AG09309 (cell line): ENCODE data around the gene LANCL2.

ENCODE experiments used
- DNase-seq: peaks from one replicate; pipeline ENCODE4 v3.0.0-alpha.2; 2010; ENCODE audit warnings: low read depth
- H3K4me3 ChIP-seq: 2 replicates; pipeline ENCODE4 v1.5.1; 2011; ENCODE audit warnings: mild to moderate bottlenecking, low read depth, low read length, moderate library complexity; ENCODE audit not compliant: control insufficient read depth
- CTCF ChIP-seq: IDR thresholded peaks from 2 replicates; pipeline ENCODE4 v1.5.1; 2011; ENCODE audit warnings: mild to moderate bottlenecking, low read depth, low read length, inconsistent platforms; ENCODE audit not compliant: insufficient read depth, control insufficient read depth; ENCODE audit errors: missing control alignments

Gene LANCL2

DNA sequence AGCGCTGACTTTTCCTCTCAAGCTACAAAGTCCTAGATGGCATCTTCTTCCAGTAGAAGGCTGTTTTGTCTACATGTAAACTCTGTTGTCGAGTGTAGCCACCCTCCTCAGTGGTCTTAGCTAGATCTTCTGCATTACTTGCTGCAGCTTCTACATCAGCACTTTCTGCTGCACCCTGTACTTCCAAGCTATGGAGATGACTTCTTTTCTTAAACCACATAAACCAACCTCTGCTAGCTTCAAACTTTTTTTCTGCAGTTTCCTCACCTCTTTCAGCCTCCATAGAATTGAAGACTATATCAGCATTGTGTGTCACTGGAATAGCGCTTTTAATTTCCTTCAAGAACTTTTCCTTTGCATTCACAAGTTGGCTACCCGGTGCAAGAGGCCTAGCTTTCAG, 87.8 kb downstream of the LANCL2 start:
- no peak overlapping the region for H3K4me3 ChIP-seq
- TF ChIP-seq CTCF = no peak
- no peak for DNase-seq

DNA sequence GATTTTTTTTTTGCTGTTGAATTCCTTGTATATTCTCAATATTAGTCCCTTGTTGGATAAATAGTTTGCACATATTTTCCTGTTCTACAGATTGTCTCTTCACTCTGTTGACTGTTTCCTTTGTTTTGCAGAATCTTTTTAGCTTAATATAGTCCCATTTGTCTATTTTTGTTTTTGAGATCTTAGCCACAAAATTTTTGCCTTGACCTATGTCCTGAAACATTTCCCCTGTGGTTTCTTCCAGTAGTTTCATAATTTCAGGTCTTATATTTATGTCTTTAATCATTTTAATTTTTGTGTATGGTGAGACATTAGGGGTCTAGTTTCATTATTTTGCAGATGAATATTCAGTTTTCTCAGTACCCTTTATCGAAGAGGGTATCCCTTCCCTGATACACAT, 92.7 kb downstream of the LANCL2 start:
- no peak for DNase-seq
- no peak for TF ChIP-seq CTCF
- H3K4me3 ChIP-seq = no peak overlapping the region

DNA sequence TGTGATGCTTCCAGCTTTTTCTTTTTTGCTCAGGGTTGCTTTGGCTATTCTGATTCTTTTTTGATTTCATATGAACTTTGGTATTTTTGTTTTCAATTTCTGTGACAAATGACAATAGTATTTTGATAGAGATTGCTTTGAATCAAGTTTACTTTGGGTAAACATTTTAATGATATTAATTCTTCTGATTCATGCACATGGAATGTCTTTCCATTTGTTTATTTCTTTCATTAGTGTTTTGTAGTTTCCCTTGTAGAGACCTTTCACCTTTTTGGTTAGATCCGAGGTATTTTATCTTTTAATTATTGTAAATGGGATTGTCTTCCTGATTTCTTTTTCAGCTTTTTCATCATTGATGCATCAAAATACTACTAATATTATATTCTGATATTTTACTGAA, 93.2 kb downstream of the LANCL2 start:
- no peak for TF ChIP-seq CTCF
- no peak for DNase-seq
- H3K4me3 ChIP-seq = no peak overlapping the region

- TF ChIP-seq CTCF = no peak
- DNase-seq = no peak
- no peak overlapping the region for H3K4me3 ChIP-seq
These were observed 98.6 kb downstream of the LANCL2 start for GRCh38 chr7:55463686-55464262.

DNA sequence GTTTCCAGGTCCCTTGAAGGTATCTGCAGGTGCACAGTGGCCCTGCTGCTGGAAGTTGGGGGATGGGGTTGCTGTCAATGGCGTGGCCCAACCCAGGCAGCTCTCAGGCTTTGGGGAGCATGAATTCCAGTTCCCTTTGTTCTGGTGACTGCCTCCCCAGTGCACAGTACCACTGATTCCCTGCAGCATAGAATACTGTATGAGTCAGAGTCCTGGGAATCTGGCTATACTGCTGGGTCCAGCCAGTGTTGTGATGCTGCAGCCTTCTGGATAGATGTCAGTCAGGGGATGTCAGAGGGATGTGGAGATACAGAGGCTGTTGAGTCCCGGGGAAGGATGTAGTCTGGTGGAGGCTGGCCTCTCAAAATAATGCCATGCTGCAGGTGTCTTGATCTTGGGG, 99.3 kb downstream of the LANCL2 start:
- no peak for DNase-seq
- no peak overlapping the region for H3K4me3 ChIP-seq
- no peak for TF ChIP-seq CTCF

DNA sequence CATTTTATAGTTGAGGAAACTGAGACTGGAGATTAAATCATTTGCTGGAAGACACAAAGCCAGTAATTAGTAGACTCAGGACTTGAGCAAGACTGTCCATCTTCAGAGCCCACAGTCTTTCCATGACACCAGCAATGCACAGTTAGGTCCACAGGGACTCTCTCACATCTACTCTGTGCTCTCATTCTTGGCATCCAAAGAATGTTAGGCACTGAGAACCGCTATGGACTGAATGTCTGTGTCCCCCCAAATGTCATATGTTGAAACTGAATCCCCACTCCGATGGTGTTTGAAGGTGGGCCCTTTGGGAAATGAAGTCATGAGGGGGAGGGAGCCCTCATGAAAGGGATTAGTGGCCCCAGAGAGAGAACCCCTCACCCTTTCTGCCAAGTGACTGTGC, 100.6 kb downstream of the LANCL2 start:
- H3K4me3 ChIP-seq = no peak overlapping the region
- DNase-seq = no peak
- no peak for TF ChIP-seq CTCF
